ENCODE measurements around the gene SNRPF. TPM values are rescaled to one million over a fixed set of nuclear protein-coding genes. Genes with fewer than 3 reads are reported as not detected.
"Not testable (repeated sequence)": the region's sequence is repeated elsewhere in the genome, so short reads cannot be mapped to it uniquely, and the experiment has no call there.

The SNRPF gene
- 65.6 and 70.9 TPM in 2 replicates for total RNA-seq

- Mint-ChIP-seq H3K36me3 (ENCODE audit: low read depth) (peaks cover 24% of the 10 kb centered on the region), H3K27me3 (ENCODE audit: insufficient read depth) (peaks cover 5% of the 10 kb centered on the region), H3K4me3 (no peak within 1 kb of the TSS), H3K4me1 (ENCODE audit: low read depth) (peaks cover 12% of the 10 kb centered on the region), H3K9me3 (no peaks in the 10 kb centered on the region), H3K27ac (no peak within 1 kb of the TSS)
- intact Hi-C loops (cut with micrococcal nuclease) = loop anchor here (1.0 to 5.0 kb wide), 15 partner anchors 9 to 1049 kb away; partner anchors contain the start of genes AMDHD1, CCDC38, CDK17 and CFAP54
- DNase-seq (ENCODE audit: low spot score) = peak; percentile 93
Observed at GRCh38 chr12:95858451-95859343, at the start of gene SNRPF. TSS of gene SNRPF (plus strand) at chr12:95858952. CDS start at chr12:95859074, 122 bp downstream.

- H3K4me1 Mint-ChIP-seq (ENCODE audit: low read depth) = no peaks in the 10 kb centered on the region
- H3K9me3 Mint-ChIP-seq = no peaks in the 10 kb centered on the region
- no peak overlapping the region for H3K4me3 Mint-ChIP-seq
- H3K36me3 Mint-ChIP-seq (ENCODE audit: low read depth) = no peaks in the 10 kb centered on the region
- DNase-seq (ENCODE audit: low spot score) = no peak
- H3K27ac Mint-ChIP-seq = no peak overlapping the region
- intact Hi-C loops (cut with micrococcal nuclease) = no loop called here
- peaks cover 33% of the 10 kb centered on the region for H3K27me3 Mint-ChIP-seq (ENCODE audit: insufficient read depth)
Observed at GRCh38 chr12:95809000-95809680, 49.6 kb upstream of the SNRPF start.

GRCh38 chr12:95810411-95810810 lies 48.3 kb upstream of the SNRPF start:
- intact Hi-C loops (cut with micrococcal nuclease) = no loop called here
- peaks cover 36% of the 10 kb centered on the region for H3K27me3 Mint-ChIP-seq (ENCODE audit: insufficient read depth)
- no peaks in the 10 kb centered on the region for H3K4me1 Mint-ChIP-seq (ENCODE audit: low read depth)
- H3K9me3 Mint-ChIP-seq = no peaks in the 10 kb centered on the region
- no peak overlapping the region for H3K4me3 Mint-ChIP-seq
- H3K27ac Mint-ChIP-seq = no peak overlapping the region
- H3K36me3 Mint-ChIP-seq (ENCODE audit: low read depth) = no peaks in the 10 kb centered on the region
- DNase-seq (ENCODE audit: low spot score) = no peak

- H3K9me3 Mint-ChIP-seq; H3K27ac Mint-ChIP-seq; DNase-seq (ENCODE audit: low spot score); H3K4me3 Mint-ChIP-seq; intact Hi-C loops (cut with micrococcal nuclease); H3K4me1 Mint-ChIP-seq (ENCODE audit: low read depth); H3K36me3 Mint-ChIP-seq (ENCODE audit: low read depth): not testable (repeated sequence)
- peaks cover 31% of the 10 kb centered on the region for H3K27me3 Mint-ChIP-seq (ENCODE audit: insufficient read depth)
Observed at GRCh38 chr12:95812155-95812554, 46.6 kb upstream of the SNRPF start.

GRCh38 chr12:95815632-95816212 lies 43.0 kb upstream of the SNRPF start:
- intact Hi-C loops (cut with micrococcal nuclease) = loop anchor here (1.0 to 2.0 kb wide), 2 partner anchors 193 to 698 kb away; no protein-coding TSS in a partner anchor
- peaks cover 29% of the 10 kb centered on the region for H3K27me3 Mint-ChIP-seq (ENCODE audit: insufficient read depth)
- no peaks in the 10 kb centered on the region for H3K36me3 Mint-ChIP-seq (ENCODE audit: low read depth)
- no peak overlapping the region for H3K27ac Mint-ChIP-seq
- H3K9me3 Mint-ChIP-seq = no peaks in the 10 kb centered on the region
- no peaks in the 10 kb centered on the region for H3K4me1 Mint-ChIP-seq (ENCODE audit: low read depth)
- no peak for DNase-seq (ENCODE audit: low spot score)
- no peak overlapping the region for H3K4me3 Mint-ChIP-seq

- H3K9me3 Mint-ChIP-seq = no peaks in the 10 kb centered on the region
- no peaks in the 10 kb centered on the region for H3K36me3 Mint-ChIP-seq (ENCODE audit: low read depth)
- H3K4me3 Mint-ChIP-seq = no peak overlapping the region
- intact Hi-C loops (cut with micrococcal nuclease) = no loop called here
- H3K27ac Mint-ChIP-seq = no peak overlapping the region
- DNase-seq (ENCODE audit: low spot score) = no peak
- H3K4me1 Mint-ChIP-seq (ENCODE audit: low read depth) = no peaks in the 10 kb centered on the region
- H3K27me3 Mint-ChIP-seq (ENCODE audit: insufficient read depth) = peaks cover 22% of the 10 kb centered on the region
Observed at GRCh38 chr12:95820096-95820703, 38.6 kb upstream of the SNRPF start.

- DNase-seq (ENCODE audit: low spot score) = no peak
- Mint-ChIP-seq H3K36me3 (ENCODE audit: low read depth) (no peaks in the 10 kb centered on the region), H3K27me3 (ENCODE audit: insufficient read depth) (peaks cover 15% of the 10 kb centered on the region), H3K4me1 (ENCODE audit: low read depth) (no peaks in the 10 kb centered on the region), H3K27ac (no peak overlapping the region), H3K9me3 (no peaks in the 10 kb centered on the region), H3K4me3 (no peak overlapping the region)
- intact Hi-C loops (cut with micrococcal nuclease) = loop anchor here (5.0 kb wide), 1 partner anchor 168 kb away; the partner anchor contains the start of gene HAL
Observed at GRCh38 chr12:95829395-95829794, 29.4 kb upstream of the SNRPF start.

- intact Hi-C loops (cut with micrococcal nuclease) = no loop called here
- Mint-ChIP-seq H3K4me3 (no peak overlapping the region), H3K27me3 (ENCODE audit: insufficient read depth) (peaks cover 13% of the 10 kb centered on the region), H3K4me1 (ENCODE audit: low read depth) (no peaks in the 10 kb centered on the region), H3K27ac (no peak overlapping the region), H3K9me3 (no peaks in the 10 kb centered on the region), H3K36me3 (ENCODE audit: low read depth) (no peaks in the 10 kb centered on the region)
- DNase-seq (ENCODE audit: low spot score) = no peak
Observed at GRCh38 chr12:95830335-95831089, 28.2 kb upstream of the SNRPF start.

- H3K4me3 Mint-ChIP-seq = no peak overlapping the region
- no peaks in the 10 kb centered on the region for H3K4me1 Mint-ChIP-seq (ENCODE audit: low read depth)
- peaks cover 25% of the 10 kb centered on the region for H3K27me3 Mint-ChIP-seq (ENCODE audit: insufficient read depth)
- DNase-seq (ENCODE audit: low spot score) = no peak
- no peaks in the 10 kb centered on the region for H3K9me3 Mint-ChIP-seq
- H3K36me3 Mint-ChIP-seq (ENCODE audit: low read depth) = no peaks in the 10 kb centered on the region
- no peak overlapping the region for H3K27ac Mint-ChIP-seq
- intact Hi-C loops (cut with micrococcal nuclease) = no loop called here
Observed at GRCh38 chr12:95834572-95834971, 24.2 kb upstream of the SNRPF start.

GRCh38 chr12:95836185-95836609 lies 22.6 kb upstream of the SNRPF start:
- Mint-ChIP-seq H3K27me3 (ENCODE audit: insufficient read depth) (peaks cover 18% of the 10 kb centered on the region), H3K4me1 (ENCODE audit: low read depth) (no peaks in the 10 kb centered on the region), H3K4me3 (no peak overlapping the region), H3K36me3 (ENCODE audit: low read depth) (no peaks in the 10 kb centered on the region), H3K9me3 (no peaks in the 10 kb centered on the region), H3K27ac (no peak overlapping the region)
- no peak for DNase-seq (ENCODE audit: low spot score)
- intact Hi-C loops (cut with micrococcal nuclease) = no loop called here

GRCh38 chr12:95836630-95837239 lies 22.0 kb upstream of the SNRPF start:
- H3K27ac Mint-ChIP-seq = no peak overlapping the region
- intact Hi-C loops (cut with micrococcal nuclease) = no loop called here
- H3K36me3 Mint-ChIP-seq (ENCODE audit: low read depth) = no peaks in the 10 kb centered on the region
- H3K4me1 Mint-ChIP-seq (ENCODE audit: low read depth) = no peaks in the 10 kb centered on the region
- H3K4me3 Mint-ChIP-seq = no peak overlapping the region
- H3K9me3 Mint-ChIP-seq = no peaks in the 10 kb centered on the region
- peaks cover 18% of the 10 kb centered on the region for H3K27me3 Mint-ChIP-seq (ENCODE audit: insufficient read depth)
- no peak for DNase-seq (ENCODE audit: low spot score)

All from activated T-helper 1 cell treated with anti-CD3 and anti-CD28 coated beads, Interleukin-12 subunit alpha, Interleukin-12 subunit beta, Interleukin-2, Interleukin-4 antibody, amounts not matched to agents 30 ng/mL and 10 ng/mL and 1 ng/mL, durations not matched to agents 14 hours and 24 hours and 36 hours (primary cell).